ENCODE measurements around the gene THSD4.

The THSD4 gene

GRCh38 chr15:71133747-71134472, 18.6 kb downstream of the THSD4 start:
- H3K27ac ChIP-seq: no peak overlapping the region
- no peak for TF ChIP-seq ZFX (IDR thresholded peaks at IDR 0.05)
- TF ChIP-seq, protein P1, sequence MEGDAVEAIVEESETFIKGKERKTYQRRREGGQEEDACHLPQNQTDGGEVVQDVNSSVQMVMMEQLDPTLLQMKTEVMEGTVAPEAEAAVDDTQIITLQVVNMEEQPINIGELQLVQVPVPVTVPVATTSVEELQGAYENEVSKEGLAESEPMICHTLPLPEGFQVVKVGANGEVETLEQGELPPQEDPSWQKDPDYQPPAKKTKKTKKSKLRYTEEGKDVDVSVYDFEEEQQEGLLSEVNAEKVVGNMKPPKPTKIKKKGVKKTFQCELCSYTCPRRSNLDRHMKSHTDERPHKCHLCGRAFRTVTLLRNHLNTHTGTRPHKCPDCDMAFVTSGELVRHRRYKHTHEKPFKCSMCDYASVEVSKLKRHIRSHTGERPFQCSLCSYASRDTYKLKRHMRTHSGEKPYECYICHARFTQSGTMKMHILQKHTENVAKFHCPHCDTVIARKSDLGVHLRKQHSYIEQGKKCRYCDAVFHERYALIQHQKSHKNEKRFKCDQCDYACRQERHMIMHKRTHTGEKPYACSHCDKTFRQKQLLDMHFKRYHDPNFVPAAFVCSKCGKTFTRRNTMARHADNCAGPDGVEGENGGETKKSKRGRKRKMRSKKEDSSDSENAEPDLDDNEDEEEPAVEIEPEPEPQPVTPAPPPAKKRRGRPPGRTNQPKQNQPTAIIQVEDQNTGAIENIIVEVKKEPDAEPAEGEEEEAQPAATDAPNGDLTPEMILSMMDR (conservative IDR thresholded peaks at IDR 0.05): no peak

GRCh38 chr15:71136159-71136783, 21.0 kb downstream of the THSD4 start:
- TF ChIP-seq, protein P1 (conservative IDR thresholded peaks at IDR 0.05): no peak
- no peak for TF ChIP-seq ZFX (IDR thresholded peaks at IDR 0.05)
- H3K27ac ChIP-seq: no peak overlapping the region

GRCh38 chr15:71136793-71137518, 21.7 kb downstream of the THSD4 start:
- H3K27ac ChIP-seq: no peak overlapping the region
- no peak for TF ChIP-seq ZFX (IDR thresholded peaks at IDR 0.05)
- TF ChIP-seq, protein P1 (conservative IDR thresholded peaks at IDR 0.05): no peak

DNA sequence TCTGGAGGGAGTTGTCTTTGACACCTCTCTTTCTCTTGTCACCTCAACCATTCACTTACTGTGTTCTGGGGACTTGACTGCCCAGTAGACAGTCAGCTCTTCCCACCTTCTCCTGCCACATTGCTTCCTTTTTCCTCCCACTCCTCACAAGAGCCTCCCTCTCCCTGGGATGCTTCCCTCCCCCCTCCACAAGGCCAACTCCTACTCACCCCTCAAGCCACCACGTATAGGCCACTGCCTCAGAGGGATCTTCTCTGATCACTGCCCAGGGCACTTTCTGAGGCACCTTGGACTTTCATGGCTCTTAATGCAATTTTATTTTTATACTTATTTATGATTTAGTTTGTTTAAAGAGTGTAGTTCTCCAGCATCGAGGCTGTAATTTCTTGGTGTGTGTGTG, 23.2 kb downstream of the THSD4 start:
- TF ChIP-seq ZFX (IDR thresholded peaks at IDR 0.05): no peak
- TF ChIP-seq, protein P1 (conservative IDR thresholded peaks at IDR 0.05): no peak
- no peak overlapping the region for H3K27ac ChIP-seq

GRCh38 chr15:71139241-71139640, 24.0 kb downstream of the THSD4 start:
- no peak overlapping the region for H3K27ac ChIP-seq
- TF ChIP-seq ZFX (IDR thresholded peaks at IDR 0.05): no peak
- TF ChIP-seq, protein P1 (conservative IDR thresholded peaks at IDR 0.05): no peak

DNA sequence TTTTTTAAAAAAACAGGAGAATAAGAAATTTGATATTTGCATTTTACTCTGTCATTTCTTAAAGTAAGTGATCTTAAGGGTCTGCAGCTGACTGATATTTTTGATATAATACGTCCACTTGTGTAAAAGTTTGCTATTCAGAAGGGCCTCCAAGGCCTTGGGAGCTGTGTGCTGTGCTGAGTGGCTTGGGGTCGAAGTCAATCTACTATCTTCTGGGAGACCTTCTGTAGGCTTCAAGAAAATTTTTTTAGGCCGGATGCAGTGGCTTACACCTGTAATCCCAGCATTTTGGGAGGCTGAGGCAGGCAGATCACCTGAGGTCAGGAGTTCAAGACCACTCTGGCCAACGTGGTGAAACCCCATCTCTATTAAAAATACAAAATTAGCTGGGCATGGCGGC, 26.3 kb downstream of the THSD4 start:
- no peak overlapping the region for H3K27ac ChIP-seq
- no peak for TF ChIP-seq ZFX (IDR thresholded peaks at IDR 0.05)
- TF ChIP-seq, protein P1 (conservative IDR thresholded peaks at IDR 0.05): no peak

DNA sequence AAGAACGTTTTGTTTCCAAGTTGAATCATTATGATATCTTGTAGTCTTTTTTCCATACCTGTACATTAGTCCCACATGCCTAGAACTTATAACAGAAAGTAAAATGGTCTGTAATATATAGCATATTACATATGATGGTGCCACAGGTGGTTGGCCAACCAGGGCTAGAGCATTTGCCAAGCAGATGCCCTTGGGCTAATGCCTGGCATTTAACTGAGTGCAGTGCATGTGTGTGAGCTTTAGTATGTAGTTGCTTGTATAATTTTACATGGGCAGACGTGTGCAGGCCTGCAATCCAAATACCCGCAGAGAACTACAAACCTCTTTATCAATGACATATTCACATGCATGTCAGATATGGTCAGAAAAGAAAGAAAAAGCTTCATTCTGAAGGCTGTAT, 27.5 kb downstream of the THSD4 start:
- no peak overlapping the region for H3K27ac ChIP-seq
- TF ChIP-seq, protein P1 (conservative IDR thresholded peaks at IDR 0.05): no peak
- no peak for TF ChIP-seq ZFX (IDR thresholded peaks at IDR 0.05)

Measured in C4-2B (cell line).